Keratinocyte (primary cell): ENCODE data around the gene MGAT4A.

Source experiments
- CTCF ChIP-seq, 3 experiments: IDR thresholded peaks in 1 of 3; conservative IDR thresholded peaks in 1 of 3; optimal IDR thresholded peaks in 1 of 3; 2 replicates in 2 of 3; 3 replicates in 1 of 3; pipeline versions ENCODE3 to v1.5.1; 2011; ENCODE audit warnings: low read length in 3 of 3, mild to moderate bottlenecking in 3 of 3, moderate library complexity in 2 of 3, control low read depth in 1 of 3, inconsistent platforms in 1 of 3; ENCODE audit not compliant: insufficient read depth in 2 of 3; ENCODE audit errors: extremely low read depth in 1 of 3
- EZH2 ChIP-seq: IDR thresholded peaks from one replicate; pipeline ENCODE4 v1.6.1; 2012; ENCODE audit warnings: inconsistent platforms, mild to moderate bottlenecking, low read length, moderate library complexity

- TF ChIP-seq CTCF (optimal IDR thresholded peaks at IDR 0.05 in 1 of 3, IDR thresholded peaks at IDR 0.05 in 1 of 3, conservative IDR thresholded peaks at IDR 0.05 in 1 of 3; ENCODE audit: extremely low read depth in 1 of 3, insufficient read depth in 2 of 3, low read length in 3 of 3) (no peak), EZH2 (no peak)
Observed at GRCh38 chr2:98588880-98589431, 142.0 kb downstream of the MGAT4A start.
